LoVo (cell line): Measurements from ENCODE around the gene GRIK2.

ENCODE experiments used
- DNase-seq: peaks from one replicate; pipeline ENCODE4 v3.0.0-alpha.2; 2016; ENCODE audit warnings: low spot score

GRIK2 gene

GRCh38 chr6:101716810-101717209 is 323.3 kb downstream of the GRIK2 start:
- DNase-seq, result no peak

- no peak for DNase-seq
These were observed 326.0 kb downstream of the GRIK2 start for GRCh38 chr6:101719521-101719920.

- no peak for DNase-seq
These were observed 329.0 kb downstream of the GRIK2 start for GRCh38 chr6:101722471-101722870.

- no peak for DNase-seq
These were observed 329.6 kb downstream of the GRIK2 start for GRCh38 chr6:101722991-101723579.

GRCh38 chr6:101728388-101728787 is 334.9 kb downstream of the GRIK2 start:
- DNase-seq, result no peak

- no peak for DNase-seq
These were observed 335.4 kb downstream of the GRIK2 start for GRCh38 chr6:101728956-101729355.

- no peak for DNase-seq
These were observed 337.4 kb downstream of the GRIK2 start for GRCh38 chr6:101730954-101731353.

- no peak for DNase-seq
These were observed 340.4 kb downstream of the GRIK2 start for GRCh38 chr6:101733899-101734298.

GRCh38 chr6:101738481-101738880 is 345.0 kb downstream of the GRIK2 start:
- DNase-seq, result no peak

GRCh38 chr6:101740631-101741030 is 347.1 kb downstream of the GRIK2 start:
- DNase-seq, result no peak

- no peak for DNase-seq
These were observed 348.1 kb downstream of the GRIK2 start for GRCh38 chr6:101741474-101742171.

- no peak for DNase-seq
These were observed 353.7 kb downstream of the GRIK2 start for GRCh38 chr6:101747160-101747559.

- DNase-seq, result no peak
These were observed 354.2 kb downstream of the GRIK2 start for GRCh38 chr6:101747716-101748115.

- no peak for DNase-seq
These were observed 362.4 kb downstream of the GRIK2 start for GRCh38 chr6:101755931-101756330.

GRCh38 chr6:101758368-101758767 is 364.9 kb downstream of the GRIK2 start:
- DNase-seq, result no peak

- DNase-seq, result no peak
These were observed 367.5 kb downstream of the GRIK2 start for GRCh38 chr6:101760843-101761621.

GRCh38 chr6:101762851-101763250 is 369.3 kb downstream of the GRIK2 start:
- DNase-seq, result no peak

GRCh38 chr6:101765281-101765680 is 371.8 kb downstream of the GRIK2 start:
- DNase-seq, result no peak

GRCh38 chr6:101770116-101770515 is 376.6 kb downstream of the GRIK2 start:
- DNase-seq, result no peak

GRCh38 chr6:101776919-101777350 is 383.4 kb downstream of the GRIK2 start:
- DNase-seq, result no peak

- no peak for DNase-seq
These were observed 384.1 kb downstream of the GRIK2 start for GRCh38 chr6:101777646-101778045.

- DNase-seq, result no peak
These were observed 385.7 kb downstream of the GRIK2 start for GRCh38 chr6:101779051-101779844.
